Loucy (cell line): ENCODE data around the gene MDGA2.

ENCODE experiments used
- CTCF ChIP-seq: fragments of 200-600 bp; sonication (generic); conservative IDR thresholded peaks from 2 replicates; pipeline ENCODE4 v1.5.1; 2014; ENCODE audit warnings: mild to moderate bottlenecking, antibody characterized with exemption, low read length
- EZH2phosphoT487 ChIP-seq: fragments of 200-600 bp; IDR thresholded peaks from 2 replicates; pipeline ENCODE4 v1.6.1; 2018; ENCODE audit warnings: antibody characterized with exemption, mild to moderate bottlenecking, moderate library complexity, borderline replicate concordance

- TF ChIP-seq CTCF (no peak), EZH2phosphoT487 (no peak)
Measured at GRCh38 chr14:47427629-47428028, 247.8 kb downstream of the MDGA2 start.
